Astrocyte (in vitro differentiated cells and primary cell): ENCODE data around the gene PYDC1. TPM values are rescaled to one million over a fixed set of nuclear protein-coding genes. Genes with fewer than 3 reads are reported as not detected.

Experiments
- DNase-seq: peaks from one replicate; pipeline ENCODE4 v3.0.0-alpha.2; 2010; ENCODE audit warnings: low read depth
- FAIRE-seq: peaks from 2 replicates; lab custom pipeline; 2011; peaks lifted over from hg19 to GRCh38; lab: Jason Lieb, UNC
- H2AFZ ChIP-seq: 2 replicates; pipeline ENCODE4 v1.6.0; 2012; ENCODE audit warnings: low read depth, low read length, inconsistent platforms
- H3K27ac ChIP-seq: 2 replicates; pipeline ENCODE4 v1.5.1; 2011; ENCODE audit warnings: low read depth, low read length, inconsistent platforms
- H3K27me3 ChIP-seq: 2 replicates; pipeline ENCODE4 v1.6.0; 2011; ENCODE audit warnings: low read length, inconsistent platforms; ENCODE audit not compliant: insufficient read depth
- H3K36me3 ChIP-seq: 2 replicates; pipeline ENCODE4 v1.5.1; 2011; ENCODE audit warnings: low read length, inconsistent platforms; ENCODE audit not compliant: insufficient read depth
- H3K4me1 ChIP-seq: 2 replicates; pipeline ENCODE4 v1.5.1; 2011; ENCODE audit warnings: low read length, inconsistent platforms; ENCODE audit not compliant: insufficient read depth
- H3K4me2 ChIP-seq: 2 replicates; pipeline ENCODE4 v1.6.0; 2012; ENCODE audit warnings: low read length, inconsistent platforms
- H3K4me3 ChIP-seq: 2 replicates; pipeline ENCODE4 v1.5.1; 2011; ENCODE audit warnings: low read depth, mild to moderate bottlenecking, low read length, inconsistent platforms; ENCODE audit not compliant: insufficient read depth
- H3K79me2 ChIP-seq: 2 replicates; pipeline ENCODE4 v1.6.0; 2012; ENCODE audit warnings: mild to moderate bottlenecking, low read length, inconsistent platforms; ENCODE audit not compliant: insufficient read depth
- H3K9ac ChIP-seq: 2 replicates; pipeline ENCODE4 v1.6.0; 2012; ENCODE audit warnings: mild to moderate bottlenecking, low read length, inconsistent platforms
- H3K9me3 ChIP-seq: 2 replicates; pipeline ENCODE4 v1.5.1; 2012; ENCODE audit warnings: low read depth, mild to moderate bottlenecking, low read length, inconsistent platforms; ENCODE audit not compliant: insufficient read depth
- H4K20me1 ChIP-seq: 2 replicates; pipeline ENCODE4 v1.6.0; 2012; ENCODE audit warnings: low read length, inconsistent platforms; ENCODE audit not compliant: insufficient read depth
- H3K27ac Mint-ChIP-seq: one replicate; pipeline ENCODE4 v1.8.0; 2021; ENCODE audit warnings: mild to moderate bottlenecking, mixed read lengths; ENCODE audit not compliant: unreplicated experiment
- H3K27me3 Mint-ChIP-seq: one replicate; pipeline ENCODE4 v1.8.0; 2021; ENCODE audit warnings: low read depth, mixed read lengths; ENCODE audit not compliant: unreplicated experiment
- H3K36me3 Mint-ChIP-seq: one replicate; pipeline ENCODE4 v1.8.0; 2021; ENCODE audit warnings: low read depth, mixed read lengths; ENCODE audit not compliant: unreplicated experiment
- H3K4me1 Mint-ChIP-seq: one replicate; pipeline ENCODE4 v1.8.0; 2021; ENCODE audit warnings: low read depth, mixed read lengths; ENCODE audit not compliant: unreplicated experiment
- H3K4me3 Mint-ChIP-seq: one replicate; pipeline ENCODE4 v1.8.0; 2021; ENCODE audit warnings: mild to moderate bottlenecking, moderate library complexity, mixed read lengths; ENCODE audit not compliant: unreplicated experiment
- H3K9me3 Mint-ChIP-seq: one replicate; pipeline ENCODE4 v1.8.0; 2021; ENCODE audit warnings: mild to moderate bottlenecking, mixed read lengths; ENCODE audit not compliant: unreplicated experiment
- CTCF ChIP-seq: IDR thresholded peaks from 2 replicates; pipeline ENCODE4 v1.5.1; 2011; ENCODE audit warnings: low read depth, mild to moderate bottlenecking, inconsistent platforms, low read length, moderate library complexity; ENCODE audit not compliant: insufficient read depth
- EZH2 ChIP-seq: IDR thresholded peaks from 2 replicates; pipeline ENCODE4 v1.6.1; 2012; ENCODE audit warnings: mild to moderate bottlenecking, low read length, inconsistent platforms; ENCODE audit not compliant: insufficient read depth
- total RNA-seq: library from RNA; stranded (reverse); gene quantifications from 2 replicates; pipeline ENCODE4 v1.2.1, GENCODE V29; 2021

Gene PYDC1
- total RNA-seq, 1 donor from 2014 or later, result not detected

DNA sequence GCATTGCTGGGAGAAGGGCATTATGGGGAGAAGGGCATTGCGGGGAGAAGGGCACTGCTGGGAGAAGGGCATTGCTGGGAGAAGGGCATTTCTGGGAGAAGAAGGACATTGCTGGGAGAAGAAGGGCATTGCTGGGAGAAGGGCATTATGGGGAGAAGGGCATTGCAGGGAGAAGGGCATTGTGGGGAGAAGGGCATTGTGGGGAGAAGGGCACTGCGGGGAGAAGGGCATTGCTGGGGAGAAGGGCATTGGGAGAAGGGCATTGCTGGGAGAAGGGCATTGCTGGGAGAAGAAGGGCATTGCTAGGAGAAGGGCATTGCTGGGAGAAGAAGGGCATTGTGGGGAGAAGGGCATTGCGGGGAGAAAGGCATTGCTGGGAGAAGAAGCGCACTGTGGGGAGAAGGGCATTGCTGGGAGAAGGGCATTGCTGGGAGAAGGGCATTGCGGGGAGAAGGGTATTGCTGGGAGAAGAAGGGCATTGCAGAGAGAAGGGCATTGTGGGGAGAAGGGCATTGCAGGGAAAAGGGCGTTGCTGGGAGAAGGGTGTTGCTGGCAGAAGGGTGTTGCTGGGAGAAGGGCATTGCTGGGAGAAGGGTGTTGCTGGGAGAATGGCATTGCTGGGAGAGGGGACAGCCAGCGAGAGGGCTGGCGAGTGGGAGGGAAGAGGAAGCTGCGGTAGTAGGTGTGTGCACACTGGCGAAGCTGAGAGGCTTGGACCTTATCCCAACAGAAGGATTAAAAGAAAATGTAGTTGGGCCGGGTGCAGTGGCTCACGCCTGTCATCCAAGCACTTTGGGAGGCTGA lies 4.6 kb upstream of the PYDC1 start:
- Histone ChIP-seq H3K4me2 (no peak overlapping the region), H3K4me1 (no peaks in the 10 kb centered on the region), H3K9ac (no peak overlapping the region), H3K27ac (no peak overlapping the region), H3K79me2 (no peaks in the 10 kb centered on the region), H2AFZ (no peak overlapping the region), H3K4me3 (no peak overlapping the region), H3K36me3 (no peaks in the 10 kb centered on the region), H4K20me1 (no peaks in the 10 kb centered on the region), H3K9me3 (no peaks in the 10 kb centered on the region), H3K27me3 (peaks cover 12% of the 10 kb centered on the region)
- DNase-seq (no peak), FAIRE-seq (no peak)
- TF ChIP-seq EZH2 (no peak), CTCF (no peak)
- Mint-ChIP-seq H3K9me3 (peaks cover 8% of the 10 kb centered on the region), H3K36me3 (no peaks in the 10 kb centered on the region), H3K4me3 (no peak overlapping the region), H3K27ac (no peak overlapping the region), H3K27me3 (peaks cover 53% of the 10 kb centered on the region), H3K4me1 (no peaks in the 10 kb centered on the region)

DNA sequence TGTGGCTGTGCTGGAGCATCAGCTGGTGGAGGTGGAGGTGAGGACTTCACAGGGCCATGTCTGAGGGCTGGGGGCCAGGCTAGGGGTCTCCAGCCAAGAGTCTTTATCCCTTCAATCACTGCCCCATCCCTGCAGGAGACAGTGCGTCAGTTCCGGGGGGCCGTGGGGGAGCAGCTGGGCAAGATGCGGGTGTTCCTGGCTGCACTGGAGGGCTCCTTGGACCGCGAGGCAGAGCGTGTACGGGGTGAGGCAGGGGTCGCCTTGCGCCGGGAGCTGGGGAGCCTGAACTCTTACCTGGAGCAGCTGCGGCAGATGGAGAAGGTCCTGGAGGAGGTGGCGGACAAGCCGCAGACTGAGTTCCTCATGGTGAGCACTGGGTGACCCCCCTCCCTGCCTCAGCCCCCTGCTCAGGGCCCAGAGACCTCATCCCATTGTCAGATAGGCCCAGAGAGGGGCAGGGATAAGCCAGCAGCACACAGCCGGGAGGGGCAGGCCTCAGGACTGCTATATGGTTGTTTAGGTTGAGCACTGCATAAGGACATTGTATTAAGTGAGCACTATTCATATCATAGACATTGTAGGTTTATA lies 2.3 kb upstream of the PYDC1 start:
- peaks cover 12% of the 10 kb centered on the region for H3K4me1 ChIP-seq
- DNase-seq, result no peak
- no peak overlapping the region for H3K4me3 Mint-ChIP-seq

More for the DNA sequence above, 2.3 kb upstream of the PYDC1 start:
- Histone ChIP-seq H3K27ac (no peak overlapping the region), H3K9ac (no peak overlapping the region), H2AFZ (no peak overlapping the region), H3K36me3 (no peaks in the 10 kb centered on the region), H4K20me1 (no peaks in the 10 kb centered on the region), H3K27me3 (peaks cover 31% of the 10 kb centered on the region), H3K4me2 (no peak overlapping the region), H3K9me3 (no peaks in the 10 kb centered on the region), H3K4me3 (no peak overlapping the region), H3K79me2 (no peaks in the 10 kb centered on the region)
- no peak for FAIRE-seq
- H3K36me3 Mint-ChIP-seq, result no peaks in the 10 kb centered on the region
- H3K27ac Mint-ChIP-seq, result no peak overlapping the region
- no peaks in the 10 kb centered on the region for H3K4me1 Mint-ChIP-seq
- TF ChIP-seq EZH2, result no peak
- no peak for TF ChIP-seq CTCF
- H3K27me3 Mint-ChIP-seq, result peaks cover 63% of the 10 kb centered on the region
- H3K9me3 Mint-ChIP-seq, result peaks cover 6% of the 10 kb centered on the region
